NCI-H2107 (cell line): ENCODE results near the gene ACER3.
"Not testable (repeated sequence)": the region's sequence is repeated elsewhere in the genome, so short reads cannot be mapped to it uniquely, and the experiment has no call there.

Experiments used
- DNase-seq: peaks from one replicate; lab custom pipeline; 2025; lab: John Stamatoyannopoulos, UW

ACER3 gene

DNA sequence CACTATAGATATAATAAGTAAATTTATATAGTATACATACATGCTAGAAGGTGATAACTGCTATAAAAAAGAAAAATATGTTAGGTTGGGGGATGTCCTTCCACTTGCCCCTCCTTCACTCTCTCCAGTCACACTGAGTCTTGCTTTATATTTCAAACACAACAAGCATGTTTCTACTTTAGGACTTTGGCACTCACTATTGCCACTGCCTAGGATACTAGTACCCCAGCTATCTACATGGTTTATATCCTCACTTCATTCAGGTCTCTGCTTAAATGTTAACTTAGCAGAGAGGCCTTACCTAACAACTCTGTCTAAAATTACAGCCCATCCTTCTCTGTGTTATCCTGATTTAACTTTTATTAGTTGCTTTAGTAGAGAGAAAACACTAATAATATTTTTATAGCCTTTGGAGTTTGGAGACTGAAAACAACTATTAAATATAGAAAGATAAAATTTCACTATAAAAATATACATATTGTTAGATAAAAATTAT is 134.4 kb downstream of the ACER3 start:
- no peak for DNase-seq

DNA sequence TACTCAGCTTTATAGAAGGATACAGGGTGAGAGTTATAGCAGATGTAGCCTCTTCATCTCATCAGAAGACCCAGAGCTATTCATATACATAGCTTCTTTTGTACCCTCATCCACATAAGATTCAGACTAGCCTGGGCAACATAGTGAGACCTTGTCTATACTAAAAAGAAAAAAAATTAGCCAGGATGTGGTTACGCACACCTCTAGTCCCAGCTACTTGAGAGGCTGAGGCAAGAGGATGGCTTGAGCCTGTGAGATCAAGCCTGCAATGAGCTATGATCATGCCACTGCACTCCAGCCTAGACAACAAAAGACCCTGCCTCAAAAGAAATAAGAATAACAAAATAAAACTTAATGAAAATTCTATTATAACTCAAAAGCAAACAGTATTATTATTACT is 136.8 kb downstream of the ACER3 start:
- no peak for DNase-seq

GRCh38 chr11:76999597-76999996 is 138.9 kb downstream of the ACER3 start:
- DNase-seq = no peak

DNA sequence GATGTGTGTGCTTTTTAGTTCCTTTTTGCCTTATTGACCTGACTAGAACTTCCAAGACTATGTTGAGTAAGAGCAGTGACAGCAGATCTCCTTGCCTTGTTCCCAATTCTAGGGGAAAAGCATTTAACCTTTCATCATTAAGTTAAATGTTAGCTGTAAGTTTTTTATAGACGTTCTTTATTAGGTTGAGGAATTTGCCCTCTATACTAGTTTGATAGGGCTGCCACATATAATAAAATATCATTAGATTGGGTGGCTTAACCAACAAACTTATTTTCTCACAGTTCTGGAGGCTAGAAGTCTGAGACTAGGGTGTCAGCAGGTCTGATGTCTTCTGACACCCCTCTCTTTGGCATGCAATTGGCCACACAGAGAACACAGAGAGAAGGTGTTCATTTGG is 140.9 kb downstream of the ACER3 start:
- no peak for DNase-seq

GRCh38 chr11:77002776-77003175 is 142.1 kb downstream of the ACER3 start:
- DNase-seq = no peak

DNA sequence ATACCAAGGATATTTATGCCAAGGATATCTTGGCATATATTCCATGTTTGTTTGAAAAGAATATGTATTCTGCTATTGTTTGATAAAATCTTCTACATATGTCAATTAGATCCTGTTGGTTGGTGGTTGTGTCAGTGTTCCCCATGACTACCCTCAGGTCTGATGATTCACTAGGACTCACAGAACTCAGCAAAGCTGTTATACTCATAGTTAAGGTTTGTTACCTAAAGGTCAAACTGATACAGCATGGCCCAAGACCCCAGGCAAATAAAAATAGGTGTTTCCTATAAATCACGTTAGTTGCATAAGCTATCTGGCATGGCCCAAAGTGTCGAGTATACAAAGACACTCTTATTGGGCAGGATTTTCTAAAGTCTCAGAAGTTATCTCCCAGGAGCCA is 143.2 kb downstream of the ACER3 start:
- no peak for DNase-seq

- no peak for DNase-seq
These were observed 148.9 kb downstream of the ACER3 start for GRCh38 chr11:77009533-77010160.

GRCh38 chr11:77014669-77015068 is 154.0 kb downstream of the ACER3 start:
- no peak for DNase-seq

GRCh38 chr11:77018396-77018924 is 157.7 kb downstream of the ACER3 start:
- not testable (repeated sequence) for DNase-seq

DNA sequence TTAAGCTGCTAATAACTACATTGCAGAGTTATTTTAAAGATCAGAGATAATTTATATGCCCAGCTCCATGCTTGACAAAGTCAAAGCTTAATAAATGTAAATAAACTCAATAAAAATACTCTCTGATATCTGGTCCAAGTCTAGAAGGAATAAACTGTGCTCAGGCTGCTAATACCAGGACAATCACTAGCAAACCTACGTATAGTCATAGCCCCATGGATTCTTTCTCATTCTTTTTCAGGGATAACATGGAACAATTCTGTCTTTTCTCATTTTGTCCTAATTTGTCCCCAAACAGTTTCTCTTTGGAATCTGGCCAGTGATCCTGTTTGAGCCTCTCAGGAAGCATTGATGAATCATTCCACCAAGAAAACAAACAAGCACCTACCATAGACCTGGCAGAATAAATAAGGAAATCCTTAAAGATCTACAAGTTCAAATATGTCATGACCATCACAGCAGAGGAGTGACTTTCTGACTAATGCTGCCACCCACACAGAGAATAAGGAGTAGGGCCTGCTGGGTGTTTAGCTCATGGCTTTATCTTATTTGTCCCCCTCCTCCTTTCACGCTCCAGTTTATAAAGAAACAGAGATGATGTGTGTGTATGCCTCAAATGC is 159.4 kb downstream of the ACER3 start:
- no peak for DNase-seq

DNA sequence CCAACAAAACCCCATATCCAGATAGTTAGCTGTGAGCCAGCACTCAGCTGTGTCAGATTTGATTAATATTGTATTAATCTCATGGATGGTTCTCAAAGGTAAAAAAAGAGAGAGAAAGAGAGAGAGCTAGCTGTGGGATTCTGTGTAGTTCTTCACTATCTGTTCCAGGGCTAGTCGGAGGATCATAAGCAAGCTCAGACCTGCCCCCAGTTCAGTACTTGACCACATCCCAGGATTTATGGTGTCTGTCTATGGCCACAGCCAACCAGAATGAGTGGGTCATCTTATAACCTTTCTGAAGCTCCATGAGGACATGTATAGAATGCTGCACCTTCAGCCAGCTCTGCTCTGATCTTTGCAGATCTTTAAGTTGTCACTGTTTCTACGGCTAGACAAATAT is 160.0 kb downstream of the ACER3 start:
- DNase-seq = no peak

- no peak for DNase-seq
These were observed 164.0 kb downstream of the ACER3 start for GRCh38 chr11:77024745-77025144.

- DNase-seq = no peak
These were observed 165.5 kb downstream of the ACER3 start for GRCh38 chr11:77026221-77026620.

- no peak for DNase-seq
These were observed 166.0 kb downstream of the ACER3 start for GRCh38 chr11:77026743-77027142.

DNA sequence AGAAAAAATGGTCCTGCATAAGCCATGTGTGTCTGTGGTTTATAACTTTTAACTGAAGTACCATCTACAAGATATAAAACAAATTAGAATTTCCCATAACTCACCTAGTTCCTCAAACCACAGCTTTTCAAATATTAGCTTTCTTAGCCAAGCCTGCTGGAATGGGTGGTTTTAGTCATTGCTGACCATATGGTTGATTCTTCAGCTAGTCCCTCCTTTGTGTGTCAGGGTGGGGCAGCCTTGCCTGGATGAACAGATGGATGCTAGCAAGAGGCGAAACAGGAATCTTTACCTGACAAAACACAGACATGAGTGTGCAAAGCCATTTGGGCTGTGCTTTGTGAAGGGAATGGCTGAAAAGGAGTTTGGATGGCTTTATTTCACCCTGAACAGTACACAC is 166.6 kb downstream of the ACER3 start:
- DNase-seq = no peak

DNA sequence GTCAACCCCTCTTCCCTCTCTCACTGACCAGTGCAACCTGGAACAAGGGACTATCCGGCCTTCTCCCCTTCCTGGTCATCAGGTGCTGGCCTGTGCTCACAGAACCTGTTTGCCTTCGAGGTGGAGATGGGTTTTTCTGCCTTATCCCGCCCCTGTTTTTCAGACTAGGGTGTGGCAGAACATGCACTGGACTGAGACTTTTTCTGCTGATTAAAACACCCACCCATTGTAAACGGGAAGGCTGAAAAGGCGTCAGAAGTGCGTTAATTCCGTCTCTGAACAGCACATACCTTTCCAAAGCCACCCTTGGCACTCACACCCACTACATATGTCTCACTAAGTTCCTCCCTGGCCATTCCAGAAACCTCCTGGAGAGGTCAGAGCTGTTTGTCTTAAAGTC is 169.1 kb downstream of the ACER3 start:
- DNase-seq = no peak

DNA sequence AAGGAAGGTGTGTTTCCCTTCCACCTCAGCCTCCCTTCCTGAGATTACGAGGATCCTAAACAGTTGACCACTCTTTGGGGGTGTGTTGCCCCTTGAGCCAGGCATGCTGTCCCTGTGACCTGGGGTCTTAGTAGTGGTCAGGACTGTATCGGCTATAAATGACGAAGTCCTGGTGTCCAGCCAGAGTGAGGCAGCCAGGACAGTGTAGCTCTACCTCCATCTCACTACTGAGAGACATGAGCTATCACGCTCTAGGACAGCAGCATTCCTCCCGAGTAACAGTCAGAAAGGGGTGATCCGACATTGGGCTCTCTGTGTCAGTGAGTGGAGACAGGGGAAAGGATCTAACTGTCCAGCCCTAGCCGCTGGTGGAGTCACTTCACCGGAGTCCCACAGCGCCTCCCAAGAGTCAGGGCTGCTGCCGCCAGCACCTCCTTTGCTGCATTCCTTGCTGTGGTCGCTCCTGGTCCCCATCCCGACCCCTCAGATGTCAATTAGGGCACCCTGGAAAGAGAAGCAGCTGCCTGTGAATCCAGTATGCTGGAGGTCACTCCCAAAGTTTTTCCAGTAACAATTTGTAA is 170.2 kb downstream of the ACER3 start:
- DNase-seq = no peak

DNA sequence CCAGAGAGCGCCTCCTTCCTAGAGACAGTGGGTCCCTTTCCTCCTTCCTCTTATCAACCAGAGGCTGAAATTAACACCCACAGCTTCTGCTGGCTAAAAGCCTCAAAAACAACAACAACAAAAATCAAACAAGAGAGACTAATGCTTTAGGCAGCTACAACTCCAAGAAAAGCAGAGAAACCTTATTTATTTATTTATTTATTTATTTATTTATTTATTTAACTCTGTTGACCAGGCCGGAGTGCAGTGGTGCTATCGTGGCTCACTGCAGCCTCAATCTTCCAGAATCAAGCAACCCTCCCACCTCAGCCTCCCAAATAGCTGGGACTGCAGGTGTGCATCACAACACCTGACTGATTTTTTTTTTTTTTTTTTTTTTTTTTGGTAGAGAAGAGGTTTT is 170.9 kb downstream of the ACER3 start:
- no peak for DNase-seq

DNA sequence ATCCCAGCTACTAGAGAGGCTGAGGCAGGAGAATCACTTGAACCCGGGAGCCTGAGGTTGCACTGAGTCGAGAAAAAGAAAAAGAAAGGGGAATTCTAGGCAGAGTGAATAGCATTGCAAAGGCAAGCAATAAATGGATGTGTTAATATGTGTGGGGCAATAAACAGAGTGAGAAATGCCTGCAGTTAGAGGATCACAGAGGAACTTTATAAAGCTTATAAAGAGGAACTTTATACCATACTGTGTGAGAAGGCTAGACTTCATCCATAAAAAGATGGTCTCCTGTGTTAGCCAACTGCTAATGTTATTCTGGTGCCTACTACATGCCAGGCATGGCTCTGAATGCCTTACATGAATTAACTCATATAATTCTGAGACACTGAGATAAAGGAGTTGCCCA is 174.3 kb downstream of the ACER3 start:
- DNase-seq = no peak

- no peak for DNase-seq
These were observed 174.9 kb downstream of the ACER3 start for GRCh38 chr11:77035580-77035979.

DNA sequence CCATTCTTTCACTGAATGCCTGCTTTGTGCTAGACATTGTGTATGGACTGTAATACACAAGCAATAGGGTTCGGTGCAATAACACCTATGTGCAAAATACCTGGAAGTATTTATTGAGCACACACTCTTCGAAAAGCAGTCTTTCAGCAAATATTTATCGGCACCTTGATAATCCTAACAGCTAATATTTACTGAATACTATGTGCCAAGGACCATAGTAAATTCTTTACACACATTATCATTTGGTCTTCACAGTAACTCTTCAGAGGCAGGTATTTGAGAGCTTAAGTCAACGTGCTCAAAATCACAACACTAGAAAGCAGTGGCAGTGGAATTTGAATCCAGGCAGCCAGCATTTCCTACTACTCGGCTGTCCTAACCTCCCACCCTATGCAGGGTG is 175.7 kb downstream of the ACER3 start:
- DNase-seq = no peak

- no peak for DNase-seq
These were observed 176.3 kb downstream of the ACER3 start for GRCh38 chr11:77037057-77037456.

DNA sequence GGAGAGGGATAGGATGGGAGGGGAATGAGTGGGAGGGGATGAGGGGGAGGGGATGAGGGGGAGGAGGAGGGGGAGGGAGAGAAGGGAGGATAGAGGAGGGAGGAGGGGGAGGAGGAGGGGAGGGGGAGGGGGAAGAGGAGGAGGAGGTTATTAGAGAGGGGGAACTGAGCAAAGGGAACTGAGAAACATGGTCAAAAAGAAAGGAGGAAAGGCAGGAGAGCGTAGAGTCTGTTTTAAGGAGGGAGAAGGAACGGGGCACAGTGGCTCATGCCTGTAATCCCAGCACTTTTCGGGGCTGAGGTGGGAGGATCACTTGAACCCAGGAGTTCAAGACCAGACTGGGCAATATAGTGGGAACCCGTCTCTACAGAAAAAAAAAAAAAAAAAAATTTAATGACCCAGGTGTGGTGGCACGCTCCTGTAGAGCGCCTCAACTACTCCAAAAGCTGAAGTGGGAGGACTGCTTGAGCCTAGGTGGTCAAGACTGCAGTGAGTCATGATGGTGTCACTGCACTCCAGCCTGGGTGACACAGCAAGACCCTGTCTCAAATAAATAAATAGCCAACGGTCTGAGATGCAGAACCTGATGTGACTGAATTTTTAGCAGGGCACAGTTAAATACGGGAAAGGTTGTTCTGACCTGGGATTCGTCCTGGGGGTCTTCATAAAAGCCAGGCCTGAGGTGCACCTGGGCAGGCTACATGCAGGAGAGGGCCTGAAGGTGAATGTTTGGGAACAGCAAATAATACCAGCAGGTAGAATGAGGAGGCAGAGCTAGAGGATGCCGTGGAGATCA is 177.5 kb downstream of the ACER3 start:
- DNase-seq = no peak
